Measurements from ENCODE around the gene TNFAIP8.

TNFAIP8 gene

GRCh38 chr5:119329666-119330065, 26.2 kb upstream of the TNFAIP8 start:
- DNase-seq (ENCODE audit: insufficient read length) = no peak
- no peak for TF ChIP-seq POLR2AphosphoS5 (IDR thresholded peaks at IDR 0.05; ENCODE audit: low read depth, low read length)
- no peak for TF ChIP-seq POLR2A (IDR thresholded peaks at IDR 0.05; ENCODE audit: low read depth, low read length)
- TF ChIP-seq TAF1 (IDR thresholded peaks at IDR 0.05; ENCODE audit: borderline replicate concordance, low read depth, low read length) = no peak
- FAIRE-seq = no peak

- FAIRE-seq (peak; percentile 42), DNase-seq (ENCODE audit: insufficient read length) (no peak)
These were observed 25.2 kb upstream of the TNFAIP8 start for GRCh38 chr5:119330367-119331183.

GRCh38 chr5:119331566-119332095, 24.2 kb upstream of the TNFAIP8 start:
- DNase-seq (ENCODE audit: insufficient read length) = no peak
- TF ChIP-seq POLR2A (IDR thresholded peaks at IDR 0.05; ENCODE audit: low read depth, low read length) (no peak), POLR2AphosphoS5 (IDR thresholded peaks at IDR 0.05; ENCODE audit: low read depth, low read length) (no peak), TAF1 (IDR thresholded peaks at IDR 0.05; ENCODE audit: borderline replicate concordance, low read depth, low read length) (no peak)
- FAIRE-seq = no peak

More at GRCh38 chr5:119330367-119331183, 25.2 kb upstream of the TNFAIP8 start:
- TF ChIP-seq POLR2AphosphoS5 (IDR thresholded peaks at IDR 0.05; ENCODE audit: low read depth, low read length) (no peak), POLR2A (IDR thresholded peaks at IDR 0.05; ENCODE audit: low read depth, low read length) (no peak), TAF1 (IDR thresholded peaks at IDR 0.05; ENCODE audit: borderline replicate concordance, low read depth, low read length) (no peak)

GRCh38 chr5:119332208-119332607, 23.6 kb upstream of the TNFAIP8 start:
- TF ChIP-seq TAF1 (IDR thresholded peaks at IDR 0.05; ENCODE audit: borderline replicate concordance, low read depth, low read length) (no peak), POLR2AphosphoS5 (IDR thresholded peaks at IDR 0.05; ENCODE audit: low read depth, low read length) (no peak), POLR2A (IDR thresholded peaks at IDR 0.05; ENCODE audit: low read depth, low read length) (no peak)
- peak; percentile 86 for FAIRE-seq
- no peak for DNase-seq (ENCODE audit: insufficient read length)

- no peak for DNase-seq (ENCODE audit: insufficient read length)
- no peak for FAIRE-seq
- no peak for TF ChIP-seq TAF1 (IDR thresholded peaks at IDR 0.05; ENCODE audit: borderline replicate concordance, low read depth, low read length)
- TF ChIP-seq POLR2AphosphoS5 (IDR thresholded peaks at IDR 0.05; ENCODE audit: low read depth, low read length) = 0 out of 2 replicates have a peak, but pooled peaks have one; percentile 27
- no peak; the same call in 1 of the 2 replicates for TF ChIP-seq POLR2A (IDR thresholded peaks at IDR 0.05; ENCODE audit: low read depth, low read length)
These were observed 22.8 kb upstream of the TNFAIP8 start for GRCh38 chr5:119332978-119333401.

- no peak for DNase-seq (ENCODE audit: insufficient read length)
- TF ChIP-seq TAF1 (IDR thresholded peaks at IDR 0.05; ENCODE audit: borderline replicate concordance, low read depth, low read length) = no peak
- no peak; the same call in 1 of the 2 replicates for TF ChIP-seq POLR2A (IDR thresholded peaks at IDR 0.05; ENCODE audit: low read depth, low read length)
- no peak for TF ChIP-seq POLR2AphosphoS5 (IDR thresholded peaks at IDR 0.05; ENCODE audit: low read depth, low read length)
- peak; percentile 91 for FAIRE-seq
These were observed 22.4 kb upstream of the TNFAIP8 start for GRCh38 chr5:119333421-119333851.

GRCh38 chr5:119335261-119335677, 20.6 kb upstream of the TNFAIP8 start:
- DNase-seq (ENCODE audit: insufficient read length) (no peak), FAIRE-seq (peak; percentile 24)
- 0 out of 2 replicates have a peak, but pooled peaks have one; percentile 32 for TF ChIP-seq POLR2A (IDR thresholded peaks at IDR 0.05; ENCODE audit: low read depth, low read length)
- no peak for TF ChIP-seq POLR2AphosphoS5 (IDR thresholded peaks at IDR 0.05; ENCODE audit: low read depth, low read length)

- no peak for DNase-seq (ENCODE audit: insufficient read length)
- no peak for FAIRE-seq
- TF ChIP-seq POLR2AphosphoS5 (IDR thresholded peaks at IDR 0.05; ENCODE audit: low read depth, low read length) = no peak
- TF ChIP-seq TAF1 (IDR thresholded peaks at IDR 0.05; ENCODE audit: borderline replicate concordance, low read depth, low read length) = no peak
- TF ChIP-seq POLR2A (IDR thresholded peaks at IDR 0.05; ENCODE audit: low read depth, low read length) = no peak
These were observed 19.6 kb upstream of the TNFAIP8 start for GRCh38 chr5:119336262-119336661.

- no peak for DNase-seq (ENCODE audit: insufficient read length)
- peak; percentile 5 for FAIRE-seq
- TF ChIP-seq TAF1 (IDR thresholded peaks at IDR 0.05; ENCODE audit: borderline replicate concordance, low read depth, low read length) (no peak), POLR2AphosphoS5 (IDR thresholded peaks at IDR 0.05; ENCODE audit: low read depth, low read length) (no peak), POLR2A (IDR thresholded peaks at IDR 0.05; ENCODE audit: low read depth, low read length) (no peak)
These were observed 18.8 kb upstream of the TNFAIP8 start for GRCh38 chr5:119336845-119337580.

GRCh38 chr5:119338326-119338946, 17.4 kb upstream of the TNFAIP8 start:
- FAIRE-seq (peak; percentile 36), DNase-seq (ENCODE audit: insufficient read length) (no peak)
- TF ChIP-seq POLR2AphosphoS5 (IDR thresholded peaks at IDR 0.05; ENCODE audit: low read depth, low read length) (no peak), TAF1 (IDR thresholded peaks at IDR 0.05; ENCODE audit: borderline replicate concordance, low read depth, low read length) (no peak), POLR2A (IDR thresholded peaks at IDR 0.05; ENCODE audit: low read depth, low read length) (no peak)

GRCh38 chr5:119339344-119339743, 16.5 kb upstream of the TNFAIP8 start:
- DNase-seq (ENCODE audit: insufficient read length) (no peak), FAIRE-seq (no peak)
- TF ChIP-seq TAF1 (IDR thresholded peaks at IDR 0.05; ENCODE audit: borderline replicate concordance, low read depth, low read length) (no peak), POLR2AphosphoS5 (IDR thresholded peaks at IDR 0.05; ENCODE audit: low read depth, low read length) (no peak), POLR2A (IDR thresholded peaks at IDR 0.05; ENCODE audit: low read depth, low read length) (no peak)
